ENCODE data around the gene LRBA. TPM values are rescaled to one million over a fixed set of nuclear protein-coding genes. Genes with fewer than 3 reads are reported as not detected.

LRBA gene
- total and polyA plus RNA-seq, 2 of the 4 experiments (the other 2 are of a cell fraction) = 10.2 to 51.6 TPM

GRCh38 chr4:150345207-150345744, 669.8 kb downstream of the LRBA start:
- in situ Hi-C loops (cut with MboI; ENCODE audit: low sequenced_read_pairs) = no loop called here

More at GRCh38 chr4:150345207-150345744, 669.8 kb downstream of the LRBA start:
- Histone ChIP-seq H3K36me3 (ENCODE audit: control insufficient read depth, insufficient read depth, low read length) (no peaks in the 10 kb centered on the region), H3K9me3 (ENCODE audit: control insufficient read depth, insufficient read depth, low read length) (no peaks in the 10 kb centered on the region), H3K14ac (replicated peaks; ENCODE audit: low read depth, low read length) (no peak overlapping the region), H4K91ac (ENCODE audit: insufficient read depth, low read depth, low read length) (no peak overlapping the region), H2AK9ac (replicated peaks; ENCODE audit: low read depth, low read length, poor library complexity) (no peak overlapping the region), H2AK5ac (ENCODE audit: low read depth, low read length) (no peak overlapping the region), H3K27ac (ENCODE audit: insufficient read depth, low read length) (no peak overlapping the region), H3K18ac (ENCODE audit: low read depth, low read length) (no peak overlapping the region), H2BK120ac (ENCODE audit: low read depth, low read length) (no peak overlapping the region), H3K4me3 (ENCODE audit: insufficient read depth, low read depth, low read length) (no peak overlapping the region), H4K8ac (ENCODE audit: low read depth in 2 of 2, low read length in 2 of 2) (no peak overlapping the region), H2BK20ac (ENCODE audit: low read depth, low read length) (no peak overlapping the region), H3K27me3 (ENCODE audit: control insufficient read depth, insufficient read depth, low read length) (no peaks in the 10 kb centered on the region), H3K4me2 (ENCODE audit: low read depth, low read length) (no peak overlapping the region), H3K9ac (ENCODE audit: low read depth, low read length) (no peak overlapping the region), H3K9me1 (ENCODE audit: insufficient read depth, low read length) (no peaks in the 10 kb centered on the region), H3K23ac (ENCODE audit: low read depth, low read length) (no peak overlapping the region), H3K4ac (ENCODE audit: low read depth, low read length) (no peak overlapping the region), H3K4me1 (ENCODE audit: control insufficient read depth, insufficient read depth, low read length) (peaks cover 2% of the 10 kb centered on the region; the same call in 1 of the 2 replicates), H3K56ac (ENCODE audit: extremely low read depth, insufficient read depth, low read length) (no peak overlapping the region), H4K20me1 (ENCODE audit: insufficient read depth, low read length) (no peaks in the 10 kb centered on the region), H2BK5ac (ENCODE audit: low read depth, low read length, poor library complexity, severe bottlenecking) (no peak overlapping the region), H2AFZ (replicated peaks; ENCODE audit: low read length, poor library complexity) (no peak overlapping the region), H2BK15ac (ENCODE audit: low read depth, low read length) (no peak overlapping the region), H3K79me1 (ENCODE audit: low read depth in 1 of 2, low read length in 2 of 2) (no peaks in the 10 kb centered on the region), H4K5ac (ENCODE audit: low read depth, low read length) (no peak overlapping the region)
- ChIA-PET CTCF (no interaction called here), POLR2A (ENCODE audit: unreplicated experiment) (no interaction called here)
- TF ChIP-seq BHLHE40 (IDR thresholded peaks at IDR 0.05; ENCODE audit: low read depth, low read length) (no peak), NFE2L2 (IDR thresholded peaks at IDR 0.05; ENCODE audit: low read depth, low read length) (no peak), MAZ (IDR thresholded peaks at IDR 0.05; ENCODE audit: borderline replicate concordance, low read depth, low read length) (no peak), FOS (IDR thresholded peaks at IDR 0.05; ENCODE audit: low read depth, low read length) (no peak), USF2 (IDR thresholded peaks at IDR 0.05; ENCODE audit: low read depth, low read length) (no peak), POLR2A (IDR thresholded peaks at IDR 0.05; ENCODE audit: low read depth, low read length) (no peak), MXI1 (IDR thresholded peaks at IDR 0.05; ENCODE audit: borderline replicate concordance, low read depth, low read length) (no peak), RFX5 (IDR thresholded peaks at IDR 0.05; ENCODE audit: low read depth, low read length) (no peak)
- WGBS, 2 experiments (ENCODE audit: extremely low coverage in 2 of 2, insufficient read length in 1 of 2) = no CpG with 5 or more reads among the region's 3 CpGs
- intact Hi-C loops (cut with micrococcal nuclease) (no loop called here), dilution Hi-C loops (cut with HindIII; ENCODE audit: low sequenced_read_pairs, unreplicated experiment) (no loop called here)
- no TSS peak for BruUV-seq (replicated peaks)
- ATAC-seq (ENCODE audit: low read depth) = no peak
- DNase-seq = no peak
